NCI-H524 (cell line): Measurements from ENCODE around the gene UACA.

Experiments used
- DNase-seq, 2 experiments: peaks; one replicate each; lab custom pipeline; 2025; lab: John Stamatoyannopoulos, UW

Gene UACA

GRCh38 chr15:70788114-70789049 is 25.0 kb upstream of the UACA start:
- peak in 1 of 2 experiments; percentile 68 for DNase-seq

DNA sequence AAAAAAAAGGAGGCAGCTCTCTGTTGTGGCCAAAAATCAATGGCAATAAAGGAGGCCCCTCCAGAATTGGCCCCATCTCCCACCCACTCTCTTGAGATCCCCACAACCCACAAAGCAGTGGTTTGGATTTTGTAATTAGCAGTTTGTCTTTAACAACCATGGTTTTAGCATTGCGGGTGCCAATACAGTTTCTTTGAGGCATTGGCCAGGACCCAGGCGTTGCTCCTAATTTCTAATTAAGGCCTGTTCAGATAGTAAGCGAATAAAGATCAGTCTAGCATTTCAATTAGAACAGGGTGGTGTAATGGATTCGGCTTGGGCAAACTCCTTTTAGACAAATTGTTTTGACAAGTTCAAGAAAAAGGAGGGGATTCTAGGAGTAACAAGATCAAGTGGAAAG is 23.6 kb upstream of the UACA start:
- DNase-seq = no peak

GRCh38 chr15:70783610-70784022 is 20.3 kb upstream of the UACA start:
- DNase-seq = no peak

- no peak for DNase-seq
Measured at GRCh38 chr15:70783041-70783440, 19.7 kb upstream of the UACA start.

GRCh38 chr15:70781236-70781635 is 17.9 kb upstream of the UACA start:
- no peak for DNase-seq

GRCh38 chr15:70778258-70779076 is 15.1 kb upstream of the UACA start:
- peak in 1 of 2 experiments; percentile 3 for DNase-seq

- no peak for DNase-seq
Measured at GRCh38 chr15:70777170-70777926, 14.0 kb upstream of the UACA start.

DNA sequence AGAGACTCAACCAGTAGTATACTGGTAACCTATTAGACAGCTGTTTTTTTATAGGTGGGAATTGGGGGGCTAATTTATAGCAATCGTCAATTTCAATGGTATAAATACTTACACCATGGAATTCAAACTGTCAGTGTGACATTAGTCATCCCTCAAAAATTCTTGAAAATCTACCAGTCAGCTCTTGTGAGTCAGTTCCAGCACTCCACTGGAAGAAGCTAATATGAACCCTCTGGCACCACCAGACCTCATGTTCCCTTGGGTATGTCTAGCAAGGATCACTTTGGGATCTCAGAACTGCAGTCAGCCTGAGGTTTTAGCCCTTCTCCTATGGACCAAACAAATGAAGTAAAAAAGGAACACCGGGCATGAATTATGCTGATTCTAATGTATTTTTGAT is 11.8 kb upstream of the UACA start:
- no peak for DNase-seq

DNA sequence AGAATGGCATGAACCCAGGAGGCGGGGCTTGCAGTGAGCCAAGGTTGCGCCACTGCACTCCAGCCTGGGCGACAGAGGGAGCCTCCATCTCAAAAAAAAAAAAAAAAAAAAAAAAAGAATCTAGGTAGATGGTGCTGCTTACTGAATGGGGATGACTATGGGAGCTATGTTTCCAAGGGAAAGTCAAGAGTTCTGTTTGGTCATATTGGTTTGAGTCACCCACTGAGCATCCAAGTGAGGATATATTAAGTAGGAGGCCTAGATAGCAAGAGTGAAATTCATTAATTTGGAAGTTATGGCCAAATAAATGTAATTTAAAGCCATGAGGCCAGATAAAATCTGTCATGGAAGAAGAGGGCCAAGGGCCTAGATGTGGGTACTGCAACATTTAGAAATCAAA is 9.0 kb upstream of the UACA start:
- no peak for DNase-seq

- DNase-seq = no peak
Measured at GRCh38 chr15:70770863-70771262, 7.5 kb upstream of the UACA start.

- DNase-seq = no peak
Measured at GRCh38 chr15:70768257-70768883, 5.0 kb upstream of the UACA start.

DNA sequence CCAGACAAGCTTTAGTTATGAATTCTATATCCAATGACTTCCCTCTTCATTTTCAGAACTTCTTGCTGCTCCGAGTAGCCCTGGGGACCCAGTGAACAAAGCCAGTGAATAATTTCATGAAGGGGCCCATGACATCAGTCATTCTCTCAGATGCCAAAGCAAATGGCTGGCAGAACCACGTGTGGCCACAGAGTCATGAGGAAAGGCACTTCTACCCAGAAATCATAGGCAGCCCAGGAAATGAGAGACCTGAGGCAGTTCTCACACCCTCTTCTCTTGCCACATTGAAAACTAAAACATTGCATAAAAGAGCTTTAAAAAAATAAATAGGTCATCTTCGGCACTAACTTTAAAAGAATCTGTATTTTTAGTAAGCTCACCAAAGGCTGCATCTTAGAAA is 4.3 kb upstream of the UACA start:
- DNase-seq = no peak

GRCh38 chr15:70766597-70766996 is 3.2 kb upstream of the UACA start:
- DNase-seq = peak; percentile 47 to 88

GRCh38 chr15:70765504-70766281 is 2.3 kb upstream of the UACA start:
- DNase-seq = no peak

DNA sequence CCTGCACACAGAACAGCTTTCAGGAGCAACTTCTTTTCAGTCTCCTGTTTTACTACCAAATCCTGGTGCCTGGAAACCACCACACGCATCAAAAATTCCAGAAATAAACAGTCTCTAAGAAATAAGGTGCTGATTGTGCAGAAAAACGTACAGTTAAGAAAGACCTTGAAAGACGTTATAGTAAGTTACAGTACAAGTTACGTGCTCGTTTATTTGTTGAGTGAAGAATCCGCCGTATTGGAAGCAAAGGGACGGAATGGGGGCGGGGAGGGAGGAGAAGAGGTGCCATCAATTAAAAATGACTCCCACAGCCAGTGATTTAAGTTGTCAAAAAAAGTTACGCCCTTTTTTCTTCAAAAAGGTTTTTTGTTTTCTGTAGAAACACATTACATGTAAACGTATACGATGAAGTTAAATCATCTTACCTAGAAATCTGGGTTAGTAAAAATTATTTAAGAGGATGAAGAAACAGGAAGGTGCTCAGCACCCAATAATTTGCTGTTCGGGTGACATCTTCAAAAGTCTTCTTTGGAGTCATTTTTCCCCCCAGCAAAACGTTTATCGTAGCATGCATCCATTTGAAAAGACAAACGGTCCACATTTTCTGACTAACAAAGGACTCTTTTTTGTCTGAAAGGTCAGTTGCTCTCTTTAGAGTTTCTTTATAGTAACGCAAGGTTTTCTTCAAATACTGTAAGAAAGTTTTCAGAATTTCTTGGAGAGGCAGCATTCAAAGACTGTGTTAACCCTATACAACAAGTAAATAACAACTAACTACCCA is 782 bp upstream of the UACA start:
- DNase-seq = no peak

GRCh38 chr15:70762469-70763119 is 764 bp downstream of the UACA start:
- DNase-seq = peak; percentile 10 to 47

DNA sequence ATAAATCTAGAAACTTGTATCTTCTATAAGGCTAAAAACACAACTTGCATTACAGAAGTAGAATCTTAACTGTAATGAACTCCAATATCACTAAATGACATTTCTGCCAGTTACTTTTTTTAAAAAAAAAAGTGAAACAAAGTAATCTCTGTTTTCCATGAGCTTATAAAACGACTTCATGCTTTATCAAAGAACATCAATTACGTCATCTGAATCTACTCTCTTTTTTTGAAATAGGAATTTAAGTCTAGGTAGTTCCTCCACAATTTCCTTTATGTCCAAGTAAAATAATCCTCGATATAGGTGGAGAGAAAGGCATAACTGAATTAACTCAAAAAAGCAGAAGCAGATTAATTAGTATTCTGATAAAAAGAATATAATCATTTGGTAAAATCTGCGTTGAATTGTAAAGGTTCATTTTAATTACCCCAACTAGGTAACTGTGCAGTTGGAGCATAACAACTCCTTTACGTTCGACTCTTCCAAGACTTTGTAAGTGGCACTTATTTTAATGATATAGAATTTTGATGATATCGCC is 1.4 kb downstream of the UACA start:
- no peak for DNase-seq

GRCh38 chr15:70761046-70761445 is 2.3 kb downstream of the UACA start:
- DNase-seq = no peak

- DNase-seq = no peak
Measured at GRCh38 chr15:70758790-70759462, 4.4 kb downstream of the UACA start.
